GM23248 (cell line): ENCODE measurements around the gene CDH8.

Source experiments
- EZH2 ChIP-seq: fragments of 200-600 bp; sonication (generic); IDR thresholded peaks from 2 replicates; pipeline ENCODE4 v1.6.1; 2018; ENCODE audit warnings: antibody characterized with exemption, mild to moderate bottlenecking; ENCODE audit not compliant: insufficient read depth, poor library complexity, severe bottlenecking
- EZH2phosphoT487 ChIP-seq: fragments of 200-600 bp; sonication (generic); IDR thresholded peaks from 2 replicates; pipeline ENCODE4 v1.6.1; 2018; ENCODE audit warnings: antibody characterized with exemption, moderate library complexity, mild to moderate bottlenecking, low read depth; ENCODE audit not compliant: insufficient read depth

DNA sequence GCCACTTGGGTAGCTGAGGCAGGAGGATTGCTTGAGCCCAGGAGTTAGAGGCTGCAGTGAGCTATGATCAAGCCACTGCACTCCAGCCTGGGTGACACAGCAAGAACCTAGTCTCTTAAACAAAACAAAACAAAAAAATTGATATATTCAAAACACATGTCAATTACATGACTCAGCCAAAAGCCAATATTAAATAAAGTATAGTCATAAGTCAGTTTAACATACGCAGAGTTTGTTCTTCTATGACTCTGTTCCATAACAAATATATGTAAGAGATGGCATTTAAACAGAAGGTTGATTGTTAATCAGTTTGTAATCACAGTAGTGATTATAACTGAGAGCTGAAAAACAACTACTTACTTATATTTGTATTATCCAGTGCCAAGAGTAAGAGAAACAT is 106.5 kb downstream of the CDH8 start:
- TF ChIP-seq EZH2phosphoT487: no peak
- no peak for TF ChIP-seq EZH2
